Colonic mucosa (tissue), 4 donors: ENCODE measurements around the gene SMG7. TPM values are rescaled to one million over a fixed set of nuclear protein-coding genes. Genes with fewer than 3 reads are reported as not detected.

Source experiments
- DNase-seq: peaks from one replicate; pipeline ENCODE4 v3.0.0-alpha.2; 2020
- H3K27ac ChIP-seq: fragments of 200-600 bp; one replicate; pipeline ENCODE4 v1.8.0; 2021
- H3K27me3 ChIP-seq: fragments of 200-600 bp; one replicate; pipeline ENCODE4 v1.8.0; 2021
- H3K36me3 ChIP-seq: fragments of 200-600 bp; one replicate; pipeline ENCODE4 v1.8.0; 2021
- H3K4me1 ChIP-seq: fragments of 200-600 bp; one replicate; pipeline ENCODE4 v1.8.0; 2021; ENCODE audit warnings: mild to moderate bottlenecking
- H3K4me3 ChIP-seq: fragments of 200-600 bp; one replicate; pipeline ENCODE4 v1.8.0; 2021
- H3K9ac ChIP-seq, 2 donors: one replicate each; pipeline ENCODE4 v1.7.0; 2013; ENCODE audit warnings: control low read depth in 2 of 2, low read depth in 2 of 2, low read length in 2 of 2
- H3K9me3 ChIP-seq: fragments of 200-600 bp; one replicate; pipeline ENCODE4 v1.8.0; 2021
- CTCF ChIP-seq: fragments of 200-600 bp; IDR thresholded peaks from one replicate; pipeline ENCODE4 v1.8.0; 2022; ENCODE audit warnings: antibody characterized with exemption, mild to moderate bottlenecking
- intact Hi-C: fragments of 100-400 bp; cut with DNase I; formaldehyde crosslinking; loops from one replicate; pipeline ENCODE4 v1.14.1; 2022
- total RNA-seq, 2 donors: library from RNA; stranded (reverse); fragmentation: NEBNext Ultra II Directional in 1 of 2; extraction: Animal tissue kit (Norgen Biotek cat#: 25700) in 1 of 2; gene quantifications; one replicate each; pipeline ENCODE4 v1.2.1, GENCODE V29; 2021
- donor health status: healthy.
- donor health status: DM: no; HTN: no; CAD: no.
- donor health status: DM: no; HTN: no; CAD: no.

SMG7 gene
- total RNA-seq, 2 donors from 2014 or later, result 55.2 to 57.1 TPM

GRCh38 chr1:183497218-183497617, 24.9 kb downstream of the SMG7 start:
- H3K27me3 ChIP-seq, result no peaks in the 10 kb centered on the region
- intact Hi-C loops, result no loop called here
- H3K4me3 ChIP-seq, result no peak overlapping the region
- TF ChIP-seq CTCF, result no peak
- H3K9me3 ChIP-seq, result no peaks in the 10 kb centered on the region
- H3K27ac ChIP-seq, result no peak overlapping the region
- peaks cover 4% of the 10 kb centered on the region for H3K4me1 ChIP-seq
- no peak overlapping the region for H3K9ac ChIP-seq
- no peaks in the 10 kb centered on the region for H3K36me3 ChIP-seq
- no peak for DNase-seq

- H3K4me1 ChIP-seq, result no peaks in the 10 kb centered on the region
- H3K27ac ChIP-seq, result no peak overlapping the region
- no peaks in the 10 kb centered on the region for H3K36me3 ChIP-seq
- H3K27me3 ChIP-seq, result no peaks in the 10 kb centered on the region
- no peak overlapping the region for H3K4me3 ChIP-seq
- no peak overlapping the region for H3K9ac ChIP-seq
- DNase-seq, result no peak
- no peaks in the 10 kb centered on the region for H3K9me3 ChIP-seq
- intact Hi-C loops, result no loop called here
- no peak for TF ChIP-seq CTCF
These were observed 26.2 kb downstream of the SMG7 start for GRCh38 chr1:183498342-183498991.

- H3K4me1 ChIP-seq, result no peaks in the 10 kb centered on the region
- H3K36me3 ChIP-seq, result no peaks in the 10 kb centered on the region
- DNase-seq, result no peak
- H3K27ac ChIP-seq, result no peak overlapping the region
- H3K9me3 ChIP-seq, result no peaks in the 10 kb centered on the region
- intact Hi-C loops, result no loop called here
- H3K4me3 ChIP-seq, result no peak overlapping the region
- no peaks in the 10 kb centered on the region for H3K27me3 ChIP-seq
- H3K9ac ChIP-seq, result no peak overlapping the region
- TF ChIP-seq CTCF, result no peak
These were observed 33.3 kb downstream of the SMG7 start for GRCh38 chr1:183505454-183506089.

- no peaks in the 10 kb centered on the region for H3K36me3 ChIP-seq
These were observed 34.3 kb downstream of the SMG7 start for GRCh38 chr1:183506561-183506960.

GRCh38 chr1:183508694-183509093, 36.4 kb downstream of the SMG7 start:
- no peaks in the 10 kb centered on the region for H3K4me1 ChIP-seq
- no peak overlapping the region for H3K27ac ChIP-seq
- intact Hi-C loops, result no loop called here
- H3K4me3 ChIP-seq, result no peak overlapping the region
- H3K27me3 ChIP-seq, result no peaks in the 10 kb centered on the region
- no peaks in the 10 kb centered on the region for H3K36me3 ChIP-seq
- no peak for TF ChIP-seq CTCF
- H3K9ac ChIP-seq, result no peak overlapping the region
- no peak for DNase-seq
- H3K9me3 ChIP-seq, result no peaks in the 10 kb centered on the region

More at GRCh38 chr1:183506561-183506960, 34.3 kb downstream of the SMG7 start:
- Histone ChIP-seq H3K4me1 (no peaks in the 10 kb centered on the region), H3K27ac (no peak overlapping the region), H3K27me3 (no peaks in the 10 kb centered on the region), H3K9me3 (no peaks in the 10 kb centered on the region), H3K9ac (no peak overlapping the region), H3K4me3 (no peak overlapping the region)
- no peak for DNase-seq
- intact Hi-C loops, result no loop called here
- no peak for TF ChIP-seq CTCF
